ENCODE measurements around the gene PAGR1. TPM values are rescaled to one million over a fixed set of nuclear protein-coding genes. Genes with fewer than 3 reads are reported as not detected.
A peak's percentile ranks its signal among the peaks of the same experiment; 100 is the strongest.

PAGR1 gene
- total and polyA plus RNA-seq, 2 of the 13 experiments (the other 11 are each of a cell fraction or from before 2014, with no cell fraction given), result 9.8 to 66.4 TPM

DNA sequence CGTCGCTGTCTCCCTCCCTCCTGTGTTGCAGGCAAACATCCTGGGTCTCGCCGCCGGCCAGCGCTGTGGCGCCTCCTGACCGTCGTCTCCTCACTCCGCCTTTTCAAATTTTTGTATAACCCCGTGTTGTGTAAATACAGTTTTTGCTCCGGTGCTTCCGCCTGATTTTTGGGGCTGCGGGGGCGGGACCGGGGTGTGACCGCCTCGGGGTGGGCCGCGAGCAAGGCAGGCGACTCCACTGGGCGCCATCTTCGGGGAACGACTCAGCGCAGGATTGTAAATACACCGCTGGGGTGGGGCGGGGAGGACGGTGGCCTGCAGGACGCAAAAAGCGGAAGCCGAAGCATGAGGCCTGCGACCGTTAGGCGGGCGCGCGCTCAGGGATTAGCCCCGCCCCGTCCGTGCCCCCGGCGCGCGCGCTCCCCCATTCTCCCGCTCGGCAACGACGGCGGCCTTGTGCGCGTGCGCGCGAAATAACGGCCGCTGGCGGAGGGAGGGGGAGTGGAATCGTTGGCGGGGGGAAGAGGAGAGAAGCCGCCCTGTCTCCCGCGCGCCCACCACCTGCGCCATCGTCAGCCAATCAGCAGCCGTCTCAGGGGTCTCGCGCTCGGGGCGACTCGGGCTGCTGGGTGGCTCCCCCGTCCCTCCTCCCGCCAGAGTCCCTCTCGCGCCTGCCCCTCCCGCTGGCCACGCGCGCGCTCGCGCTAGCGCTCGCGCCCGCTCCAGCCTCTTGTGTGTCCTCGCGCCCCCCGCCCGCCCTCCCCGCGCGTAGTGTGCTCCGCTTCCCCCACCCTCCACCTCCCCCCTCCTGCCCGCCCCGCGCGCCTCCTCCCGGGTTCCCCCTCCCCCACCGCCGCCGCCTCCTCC, 10.5 kb upstream of the PAGR1 start (continued):
- TF ChIP-seq ZNF552 (CRISPR knock-in tag; IDR thresholded peaks at IDR 0.05; ENCODE audit: borderline replicate concordance) (peak; percentile 93; the same call in 1 of the 2 replicates), NCOA5 (CRISPR knock-in tag; IDR thresholded peaks at IDR 0.05) (0 out of 2 replicates have a peak, but pooled peaks have one; percentile 49), ZBTB7A (CRISPR knock-in tag; IDR thresholded peaks at IDR 0.05) (0 out of 2 replicates have a peak, but pooled peaks have one; percentile 51), ZNF331 (CRISPR knock-in tag; IDR thresholded peaks at IDR 0.05) (peak; percentile 92), ATF7 (IDR thresholded peaks at IDR 0.05) (no peak), ATF7 (CRISPR knock-in tag; IDR thresholded peaks at IDR 0.05) (no peak; the same call in 1 of the 2 replicates), RNF2 (conservative IDR thresholded peaks at IDR 0.05; ENCODE audit: low read depth) (0 out of 2 replicates have a peak, but pooled peaks have one; percentile 39), SRF (IDR thresholded peaks at IDR 0.05; ENCODE audit: low read depth, low read length) (no peak), ZSCAN25 (CRISPR knock-in tag; IDR thresholded peaks at IDR 0.05) (peak; percentile 87), ZBTB4 (CRISPR knock-in tag; IDR thresholded peaks at IDR 0.05; ENCODE audit: borderline replicate concordance) (peak; percentile 90; the same call in 1 of the 2 replicates), ZNF350 (CRISPR knock-in tag; IDR thresholded peaks at IDR 0.05; ENCODE audit: borderline replicate concordance, low read depth) (peak; percentile 99), ZNF160 (CRISPR knock-in tag; IDR thresholded peaks at IDR 0.05) (peak; percentile 61; the same call in 1 of the 2 replicates), XRCC5 (optimal IDR thresholded peaks at IDR 0.05; ENCODE audit: low read length) (peak; percentile 63), MEIS1 (CRISPR knock-in tag; IDR thresholded peaks at IDR 0.05; ENCODE audit: borderline replicate concordance) (peak; percentile 94)
- TF ChIP-seq, protein P1, sequence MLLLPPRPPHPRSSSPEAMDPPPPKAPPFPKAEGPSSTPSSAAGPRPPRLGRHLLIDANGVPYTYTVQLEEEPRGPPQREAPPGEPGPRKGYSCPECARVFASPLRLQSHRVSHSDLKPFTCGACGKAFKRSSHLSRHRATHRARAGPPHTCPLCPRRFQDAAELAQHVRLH (CRISPR knock-in tag; IDR thresholded peaks at IDR 0.05; ENCODE audit: borderline replicate concordance, low read depth), result peak; percentile 98
- TF ChIP-seq, protein P2, sequence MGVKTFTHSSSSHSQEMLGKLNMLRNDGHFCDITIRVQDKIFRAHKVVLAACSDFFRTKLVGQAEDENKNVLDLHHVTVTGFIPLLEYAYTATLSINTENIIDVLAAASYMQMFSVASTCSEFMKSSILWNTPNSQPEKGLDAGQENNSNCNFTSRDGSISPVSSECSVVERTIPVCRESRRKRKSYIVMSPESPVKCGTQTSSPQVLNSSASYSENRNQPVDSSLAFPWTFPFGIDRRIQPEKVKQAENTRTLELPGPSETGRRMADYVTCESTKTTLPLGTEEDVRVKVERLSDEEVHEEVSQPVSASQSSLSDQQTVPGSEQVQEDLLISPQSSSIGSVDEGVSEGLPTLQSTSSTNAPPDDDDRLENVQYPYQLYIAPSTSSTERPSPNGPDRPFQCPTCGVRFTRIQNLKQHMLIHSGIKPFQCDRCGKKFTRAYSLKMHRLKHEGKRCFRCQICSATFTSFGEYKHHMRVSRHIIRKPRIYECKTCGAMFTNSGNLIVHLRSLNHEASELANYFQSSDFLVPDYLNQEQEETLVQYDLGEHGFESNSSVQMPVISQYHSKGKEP (CRISPR knock-in tag; IDR thresholded peaks at IDR 0.05), result no peak; the same call in 1 of the 2 replicates
- TF ChIP-seq, protein P3, sequence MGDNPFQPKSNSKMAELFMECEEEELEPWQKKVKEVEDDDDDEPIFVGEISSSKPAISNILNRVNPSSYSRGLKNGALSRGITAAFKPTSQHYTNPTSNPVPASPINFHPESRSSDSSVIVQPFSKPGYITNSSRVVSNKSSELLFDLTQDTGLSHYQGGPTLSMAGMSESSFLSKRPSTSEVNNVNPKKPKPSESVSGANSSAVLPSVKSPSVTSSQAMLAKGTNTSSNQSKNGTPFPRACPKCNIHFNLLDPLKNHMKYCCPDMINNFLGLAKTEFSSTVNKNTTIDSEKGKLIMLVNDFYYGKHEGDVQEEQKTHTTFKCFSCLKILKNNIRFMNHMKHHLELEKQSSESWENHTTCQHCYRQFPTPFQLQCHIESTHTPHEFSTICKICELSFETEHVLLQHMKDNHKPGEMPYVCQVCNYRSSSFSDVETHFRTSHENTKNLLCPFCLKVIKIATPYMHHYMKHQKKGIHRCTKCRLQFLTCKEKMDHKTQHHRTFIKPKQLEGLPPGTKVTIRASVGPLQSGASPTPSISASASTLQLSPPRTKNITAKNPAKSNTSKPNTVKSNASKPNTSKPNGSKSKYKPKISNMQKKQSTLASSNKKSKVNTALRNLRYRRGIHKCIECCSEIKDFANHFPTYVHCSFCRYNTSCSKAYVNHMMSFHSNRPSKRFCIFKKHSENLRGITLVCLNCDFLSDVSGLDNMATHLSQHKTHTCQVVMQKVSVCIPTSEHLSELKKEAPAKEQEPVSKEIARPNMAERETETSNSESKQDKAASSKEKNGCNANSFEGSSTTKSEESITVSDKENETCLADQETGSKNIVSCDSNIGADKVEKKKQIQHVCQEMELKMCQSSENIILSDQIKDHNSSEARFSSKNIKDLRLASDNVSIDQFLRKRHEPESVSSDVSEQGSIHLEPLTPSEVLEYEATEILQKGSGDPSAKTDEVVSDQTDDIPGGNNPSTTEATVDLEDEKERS (CRISPR knock-in tag; IDR thresholded peaks at IDR 0.05), result peak; percentile 78; the same call in 1 of the 2 replicates
- TF ChIP-seq, protein P4, sequence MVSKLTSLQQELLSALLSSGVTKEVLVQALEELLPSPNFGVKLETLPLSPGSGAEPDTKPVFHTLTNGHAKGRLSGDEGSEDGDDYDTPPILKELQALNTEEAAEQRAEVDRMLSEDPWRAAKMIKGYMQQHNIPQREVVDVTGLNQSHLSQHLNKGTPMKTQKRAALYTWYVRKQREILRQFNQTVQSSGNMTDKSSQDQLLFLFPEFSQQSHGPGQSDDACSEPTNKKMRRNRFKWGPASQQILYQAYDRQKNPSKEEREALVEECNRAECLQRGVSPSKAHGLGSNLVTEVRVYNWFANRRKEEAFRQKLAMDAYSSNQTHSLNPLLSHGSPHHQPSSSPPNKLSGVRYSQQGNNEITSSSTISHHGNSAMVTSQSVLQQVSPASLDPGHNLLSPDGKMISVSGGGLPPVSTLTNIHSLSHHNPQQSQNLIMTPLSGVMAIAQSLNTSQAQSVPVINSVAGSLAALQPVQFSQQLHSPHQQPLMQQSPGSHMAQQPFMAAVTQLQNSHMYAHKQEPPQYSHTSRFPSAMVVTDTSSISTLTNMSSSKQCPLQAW (CRISPR knock-in tag; IDR thresholded peaks at IDR 0.05), result peak; percentile 86

All from HepG2 (cell line).